Measurements from ENCODE around the gene OVCH2. TPM values are rescaled to one million over a fixed set of nuclear protein-coding genes. Genes with fewer than 3 reads are reported as not detected.

Gene OVCH2
- total RNA-seq, 1 donor from 2014 or later = not detected

DNA sequence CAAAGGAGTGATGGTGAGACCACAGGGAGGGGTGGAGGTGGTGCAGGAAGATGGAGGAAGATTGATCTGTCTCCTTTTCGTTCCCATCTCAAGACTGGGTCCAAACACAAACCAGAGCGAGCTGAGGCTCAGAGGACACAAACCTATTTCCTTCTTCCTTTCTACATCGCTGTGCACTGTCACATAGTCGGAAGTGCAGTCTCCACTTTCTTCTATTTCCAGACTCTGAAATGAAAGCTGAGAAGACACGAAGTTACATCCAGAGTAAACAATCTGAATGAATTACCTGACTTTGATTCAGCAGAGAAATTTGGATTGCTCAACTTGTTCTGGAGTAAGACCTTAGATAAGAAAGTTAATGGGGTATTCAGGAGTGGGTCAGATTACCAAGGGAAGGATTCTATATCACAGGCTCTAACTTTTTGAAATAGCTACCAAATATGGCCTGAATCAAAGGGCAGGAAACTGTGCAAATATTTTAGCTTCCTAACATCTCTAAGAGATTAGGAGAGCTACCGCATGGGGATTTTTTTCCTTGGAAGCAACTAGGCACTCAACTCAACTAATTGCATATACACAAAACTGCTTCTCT, 14.4 kb downstream of the OVCH2 start:
- TF ChIP-seq, protein P1, sequence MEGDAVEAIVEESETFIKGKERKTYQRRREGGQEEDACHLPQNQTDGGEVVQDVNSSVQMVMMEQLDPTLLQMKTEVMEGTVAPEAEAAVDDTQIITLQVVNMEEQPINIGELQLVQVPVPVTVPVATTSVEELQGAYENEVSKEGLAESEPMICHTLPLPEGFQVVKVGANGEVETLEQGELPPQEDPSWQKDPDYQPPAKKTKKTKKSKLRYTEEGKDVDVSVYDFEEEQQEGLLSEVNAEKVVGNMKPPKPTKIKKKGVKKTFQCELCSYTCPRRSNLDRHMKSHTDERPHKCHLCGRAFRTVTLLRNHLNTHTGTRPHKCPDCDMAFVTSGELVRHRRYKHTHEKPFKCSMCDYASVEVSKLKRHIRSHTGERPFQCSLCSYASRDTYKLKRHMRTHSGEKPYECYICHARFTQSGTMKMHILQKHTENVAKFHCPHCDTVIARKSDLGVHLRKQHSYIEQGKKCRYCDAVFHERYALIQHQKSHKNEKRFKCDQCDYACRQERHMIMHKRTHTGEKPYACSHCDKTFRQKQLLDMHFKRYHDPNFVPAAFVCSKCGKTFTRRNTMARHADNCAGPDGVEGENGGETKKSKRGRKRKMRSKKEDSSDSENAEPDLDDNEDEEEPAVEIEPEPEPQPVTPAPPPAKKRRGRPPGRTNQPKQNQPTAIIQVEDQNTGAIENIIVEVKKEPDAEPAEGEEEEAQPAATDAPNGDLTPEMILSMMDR (conservative IDR thresholded peaks at IDR 0.05; ENCODE audit: low read depth, low read length) = no peak
- H3K4me3 ChIP-seq (ENCODE audit: low read depth, low read length) = no peak overlapping the region
- DNase-seq (ENCODE audit: low read depth) = no peak

DNA sequence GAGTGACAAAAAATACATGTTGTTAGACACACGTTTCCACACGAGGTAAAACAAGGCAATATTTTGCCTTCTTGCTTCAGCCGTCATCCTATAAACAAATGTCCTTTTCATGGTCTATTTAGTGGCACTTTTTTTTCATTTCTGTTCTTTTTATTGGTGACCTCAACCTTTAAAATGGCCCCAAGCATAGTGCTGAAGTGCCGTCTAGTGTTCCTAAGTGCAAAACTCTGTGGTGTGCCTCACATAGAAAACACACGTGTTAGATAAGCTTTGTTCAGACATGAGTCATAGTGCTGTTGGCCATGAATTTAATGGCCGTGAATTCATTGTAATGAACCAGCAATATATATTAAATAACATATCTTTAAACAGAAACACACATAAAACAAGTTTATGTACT, 15.6 kb downstream of the OVCH2 start:
- H3K4me3 ChIP-seq (ENCODE audit: low read depth, low read length) = no peak overlapping the region
- DNase-seq (ENCODE audit: low read depth) = no peak
- TF ChIP-seq, protein P1 (conservative IDR thresholded peaks at IDR 0.05; ENCODE audit: low read depth, low read length) = no peak

DNA sequence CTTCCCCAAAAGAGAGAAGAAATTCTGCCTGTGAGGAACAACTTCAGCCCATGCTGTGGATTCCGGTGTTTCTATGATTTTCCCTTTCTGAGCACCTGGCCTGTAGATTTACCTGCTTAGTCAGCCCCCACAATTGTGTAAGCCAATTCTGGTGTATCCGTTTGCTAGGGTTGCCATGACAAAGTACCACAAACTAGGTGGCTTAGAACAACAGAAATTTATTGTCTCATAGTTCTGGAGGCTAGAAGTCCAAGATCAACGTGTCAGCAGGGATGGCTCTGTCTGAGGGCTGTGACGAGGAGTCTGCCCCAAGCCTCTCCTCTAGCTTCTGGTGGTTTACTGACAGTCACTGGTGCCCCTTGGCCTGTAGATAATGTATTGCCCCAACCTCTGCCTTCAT, 17.0 kb downstream of the OVCH2 start:
- DNase-seq (ENCODE audit: low read depth) = no peak
- TF ChIP-seq, protein P1 (conservative IDR thresholded peaks at IDR 0.05; ENCODE audit: low read depth, low read length) = no peak
- H3K4me3 ChIP-seq (ENCODE audit: low read depth, low read length) = no peak overlapping the region

DNA sequence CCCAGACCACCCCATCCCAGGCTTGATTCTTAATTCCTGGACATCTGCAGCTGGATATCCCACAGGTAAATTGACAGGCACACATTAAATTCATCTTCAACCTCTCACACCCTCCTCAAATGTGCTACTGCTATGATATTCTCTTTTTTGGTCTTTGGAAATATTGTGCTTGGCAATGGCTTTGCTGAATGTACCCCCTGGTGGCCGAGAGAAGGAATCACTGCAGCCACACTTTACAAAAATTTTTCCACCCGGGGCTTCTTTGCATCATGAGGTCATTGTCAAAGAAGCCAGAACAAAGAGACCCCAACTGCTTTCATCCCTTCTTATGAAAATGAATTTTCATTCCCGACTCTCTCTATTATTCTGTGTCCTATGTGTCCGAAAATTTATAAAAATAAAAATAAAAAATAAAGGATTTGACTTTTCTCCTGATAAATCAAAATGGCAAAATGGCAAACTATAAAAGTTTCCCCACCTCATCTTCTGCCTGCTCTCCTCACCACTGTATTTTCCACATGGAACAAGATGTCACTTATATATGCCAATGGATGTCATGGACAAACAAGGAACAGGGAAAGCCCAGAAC, 17.9 kb downstream of the OVCH2 start:
- TF ChIP-seq, protein P1 (conservative IDR thresholded peaks at IDR 0.05; ENCODE audit: low read depth, low read length) = peak; percentile 86
- no peak overlapping the region for H3K4me3 ChIP-seq (ENCODE audit: low read depth, low read length)
- no peak for DNase-seq (ENCODE audit: low read depth)

DNA sequence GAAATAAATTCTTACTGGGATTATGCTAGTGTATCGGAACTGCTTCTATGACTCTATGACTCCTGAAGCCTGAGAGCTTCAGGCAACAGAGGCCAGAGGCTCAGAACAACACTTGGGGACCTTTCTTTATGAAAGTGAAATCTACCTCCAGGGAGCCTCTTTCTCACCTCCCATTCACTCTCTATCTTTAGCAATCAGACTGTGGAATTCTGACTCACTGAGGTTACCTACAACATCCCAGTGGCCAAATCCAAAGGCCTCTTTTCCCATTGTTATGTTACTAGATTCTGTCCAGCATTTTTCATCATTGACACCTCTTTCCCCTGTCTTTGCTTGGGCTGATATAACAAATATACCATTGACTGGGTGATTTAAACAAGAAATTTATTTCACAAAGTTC, 18.9 kb downstream of the OVCH2 start:
- TF ChIP-seq, protein P1 (conservative IDR thresholded peaks at IDR 0.05; ENCODE audit: low read depth, low read length) = no peak
- no peak for DNase-seq (ENCODE audit: low read depth)
- H3K4me3 ChIP-seq (ENCODE audit: low read depth, low read length) = no peak overlapping the region

DNA sequence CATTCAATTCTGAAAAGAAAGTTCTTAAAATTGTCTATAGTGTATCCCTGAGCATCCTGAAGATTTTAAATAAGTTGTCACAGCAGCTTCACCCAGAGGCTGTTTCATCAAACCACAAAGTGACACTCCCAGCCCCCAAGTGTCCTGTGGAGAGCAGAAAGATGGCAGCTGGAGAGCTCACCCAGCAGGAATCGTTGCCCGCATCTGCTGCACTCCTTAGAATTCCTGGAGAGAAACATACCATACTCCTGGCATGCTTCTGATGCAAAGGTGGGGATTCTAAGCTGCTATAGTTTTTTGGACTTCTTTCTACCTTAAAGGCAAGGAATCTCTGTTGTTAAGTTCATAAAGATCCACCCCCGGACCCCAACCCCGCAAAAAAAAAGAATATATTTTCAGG, 19.5 kb downstream of the OVCH2 start:
- H3K4me3 ChIP-seq (ENCODE audit: low read depth, low read length) = no peak overlapping the region
- DNase-seq (ENCODE audit: low read depth) = no peak
- TF ChIP-seq, protein P1 (conservative IDR thresholded peaks at IDR 0.05; ENCODE audit: low read depth, low read length) = no peak

DNA sequence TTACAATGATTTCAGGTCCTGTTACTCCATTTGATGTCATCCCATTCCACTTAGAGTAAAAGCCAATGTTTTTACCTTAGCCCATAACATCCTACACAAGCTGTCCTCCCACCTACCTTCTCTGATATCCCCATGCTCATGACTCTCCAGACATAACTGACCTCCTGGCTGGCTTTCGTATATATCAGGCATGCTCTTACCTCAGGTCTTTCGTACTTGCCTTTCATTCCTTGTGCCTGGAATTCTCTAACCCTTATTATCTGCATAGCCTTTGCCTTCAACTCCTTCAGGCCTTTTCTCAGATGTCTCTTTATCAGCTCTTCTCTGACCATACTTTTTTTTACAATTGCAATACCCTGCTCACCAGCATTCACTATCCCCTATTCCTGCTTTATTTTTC, 22.7 kb downstream of the OVCH2 start:
- H3K4me3 ChIP-seq (ENCODE audit: low read depth, low read length) = no peak overlapping the region
- TF ChIP-seq, protein P1 (conservative IDR thresholded peaks at IDR 0.05; ENCODE audit: low read depth, low read length) = no peak
- no peak for DNase-seq (ENCODE audit: low read depth)

Measured in epithelial cell of proximal tubule (primary cell).